Measurements from ENCODE around the gene ARHGAP29.

Gene ARHGAP29

GRCh38 chr1:94143809-94144176, 93.6 kb downstream of the ARHGAP29 start:
- Histone ChIP-seq H2AFZ (ENCODE audit: low read length) (no peak overlapping the region), H4K20me1 (ENCODE audit: insufficient read depth, low read length) (no peaks in the 10 kb centered on the region), H3K27me3 (replicated peaks; ENCODE audit: insufficient read depth, low read length) (no peaks in the 10 kb centered on the region), H3K9me3 (replicated peaks; ENCODE audit: insufficient read depth, low read length) (no peaks in the 10 kb centered on the region), H3K9me2 (replicated peaks; ENCODE audit: insufficient read depth, low read length) (no peaks in the 10 kb centered on the region), H3K9ac (ENCODE audit: low read length) (no peak overlapping the region), H3K4me1 (ENCODE audit: low read length) (no peaks in the 10 kb centered on the region), H3K4me2 (ENCODE audit: low read depth, low read length) (no peak overlapping the region), H3K79me2 (ENCODE audit: low read length) (no peaks in the 10 kb centered on the region), H3K36me3 (replicated peaks; ENCODE audit: insufficient read depth, low read length) (no peaks in the 10 kb centered on the region), H3K4me3 (ENCODE audit: low read length) (no peak overlapping the region), H3K27ac (ENCODE audit: low read length) (no peak overlapping the region), H3F3A (ENCODE audit: insufficient read depth, low read length) (no peaks in the 10 kb centered on the region)
- no peak for TF ChIP-seq EZH2 (optimal IDR thresholded peaks at IDR 0.05; ENCODE audit: low read depth, low read length)
- TF ChIP-seq, protein P1, sequence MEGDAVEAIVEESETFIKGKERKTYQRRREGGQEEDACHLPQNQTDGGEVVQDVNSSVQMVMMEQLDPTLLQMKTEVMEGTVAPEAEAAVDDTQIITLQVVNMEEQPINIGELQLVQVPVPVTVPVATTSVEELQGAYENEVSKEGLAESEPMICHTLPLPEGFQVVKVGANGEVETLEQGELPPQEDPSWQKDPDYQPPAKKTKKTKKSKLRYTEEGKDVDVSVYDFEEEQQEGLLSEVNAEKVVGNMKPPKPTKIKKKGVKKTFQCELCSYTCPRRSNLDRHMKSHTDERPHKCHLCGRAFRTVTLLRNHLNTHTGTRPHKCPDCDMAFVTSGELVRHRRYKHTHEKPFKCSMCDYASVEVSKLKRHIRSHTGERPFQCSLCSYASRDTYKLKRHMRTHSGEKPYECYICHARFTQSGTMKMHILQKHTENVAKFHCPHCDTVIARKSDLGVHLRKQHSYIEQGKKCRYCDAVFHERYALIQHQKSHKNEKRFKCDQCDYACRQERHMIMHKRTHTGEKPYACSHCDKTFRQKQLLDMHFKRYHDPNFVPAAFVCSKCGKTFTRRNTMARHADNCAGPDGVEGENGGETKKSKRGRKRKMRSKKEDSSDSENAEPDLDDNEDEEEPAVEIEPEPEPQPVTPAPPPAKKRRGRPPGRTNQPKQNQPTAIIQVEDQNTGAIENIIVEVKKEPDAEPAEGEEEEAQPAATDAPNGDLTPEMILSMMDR (IDR thresholded peaks at IDR 0.05; ENCODE audit: low read length): no peak
- no peak for TF ChIP-seq EZH2phosphoT487 (IDR thresholded peaks at IDR 0.05; ENCODE audit: low read length)
- DNase-seq: no peak

DNA sequence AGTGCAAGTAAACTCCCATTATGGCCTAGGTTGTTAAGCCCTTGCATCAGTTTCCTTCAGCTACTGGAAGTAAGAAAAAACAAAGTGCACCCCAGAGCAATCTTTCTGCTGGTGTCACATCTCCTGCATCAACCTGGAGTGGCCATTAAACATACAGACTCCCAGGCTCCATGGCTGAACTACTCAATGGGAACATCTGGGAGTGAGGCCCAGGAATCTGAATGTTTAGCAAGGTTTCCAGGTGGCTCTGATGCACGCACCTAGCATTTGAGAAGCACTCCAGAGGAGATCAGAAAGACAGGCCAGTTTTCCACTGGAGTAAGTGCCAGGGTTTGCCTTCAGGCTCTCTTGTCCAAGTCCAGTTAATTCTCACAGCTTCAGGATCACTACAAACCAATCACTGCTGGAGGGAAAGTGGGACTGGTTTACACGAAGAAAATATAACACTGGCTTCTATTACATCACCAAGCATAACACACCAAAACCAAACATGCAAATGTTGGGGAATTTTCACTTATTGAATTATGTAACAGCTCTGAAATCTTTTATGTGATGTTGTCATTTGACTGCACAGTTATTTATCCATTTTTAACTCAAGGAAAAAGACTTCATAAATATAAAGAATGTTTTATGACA, 94.1 kb downstream of the ARHGAP29 start:
- Histone ChIP-seq H3F3A (ENCODE audit: insufficient read depth, low read length) (no peaks in the 10 kb centered on the region), H3K9ac (ENCODE audit: low read length) (no peak overlapping the region), H4K20me1 (ENCODE audit: insufficient read depth, low read length) (no peaks in the 10 kb centered on the region), H3K4me3 (ENCODE audit: low read length) (no peak overlapping the region), H2AFZ (ENCODE audit: low read length) (no peak overlapping the region), H3K9me2 (replicated peaks; ENCODE audit: insufficient read depth, low read length) (no peaks in the 10 kb centered on the region), H3K4me1 (ENCODE audit: low read length) (no peaks in the 10 kb centered on the region), H3K9me3 (replicated peaks; ENCODE audit: insufficient read depth, low read length) (no peaks in the 10 kb centered on the region), H3K27ac (ENCODE audit: low read length) (no peak overlapping the region), H3K79me2 (ENCODE audit: low read length) (no peaks in the 10 kb centered on the region), H3K36me3 (replicated peaks; ENCODE audit: insufficient read depth, low read length) (no peaks in the 10 kb centered on the region), H3K27me3 (replicated peaks; ENCODE audit: insufficient read depth, low read length) (no peaks in the 10 kb centered on the region), H3K4me2 (ENCODE audit: low read depth, low read length) (no peak overlapping the region)
- DNase-seq: no peak
- TF ChIP-seq EZH2 (optimal IDR thresholded peaks at IDR 0.05; ENCODE audit: low read depth, low read length) (no peak), EZH2phosphoT487 (IDR thresholded peaks at IDR 0.05; ENCODE audit: low read length) (no peak)
- TF ChIP-seq, protein P1 (IDR thresholded peaks at IDR 0.05; ENCODE audit: low read length): no peak

GRCh38 chr1:94142583-94142982, 94.8 kb downstream of the ARHGAP29 start:
- no peak overlapping the region for H3K9ac ChIP-seq (ENCODE audit: low read length)
- no peaks in the 10 kb centered on the region for H3K79me2 ChIP-seq (ENCODE audit: low read length)
- H3K27ac ChIP-seq (ENCODE audit: low read length): no peak overlapping the region
- H3K9me3 ChIP-seq (replicated peaks; ENCODE audit: insufficient read depth, low read length): no peaks in the 10 kb centered on the region
- no peaks in the 10 kb centered on the region for H3K27me3 ChIP-seq (replicated peaks; ENCODE audit: insufficient read depth, low read length)
- H3K36me3 ChIP-seq (replicated peaks; ENCODE audit: insufficient read depth, low read length): no peaks in the 10 kb centered on the region
- H3K4me1 ChIP-seq (ENCODE audit: low read length): no peaks in the 10 kb centered on the region
- H3F3A ChIP-seq (ENCODE audit: insufficient read depth, low read length): no peaks in the 10 kb centered on the region
- H3K4me2 ChIP-seq (ENCODE audit: low read depth, low read length): no peak overlapping the region
- TF ChIP-seq, protein P1 (IDR thresholded peaks at IDR 0.05; ENCODE audit: low read length): no peak
- TF ChIP-seq EZH2phosphoT487 (IDR thresholded peaks at IDR 0.05; ENCODE audit: low read length): no peak
- TF ChIP-seq EZH2 (optimal IDR thresholded peaks at IDR 0.05; ENCODE audit: low read depth, low read length): no peak
- H3K4me3 ChIP-seq (ENCODE audit: low read length): no peak overlapping the region
- H4K20me1 ChIP-seq (ENCODE audit: insufficient read depth, low read length): no peaks in the 10 kb centered on the region
- no peak for DNase-seq
- H3K9me2 ChIP-seq (replicated peaks; ENCODE audit: insufficient read depth, low read length): no peaks in the 10 kb centered on the region
- no peak overlapping the region for H2AFZ ChIP-seq (ENCODE audit: low read length)

All from MM.1S (cell line).